Peyer's patch (tissue), 4 donors: ENCODE data around the gene CRACDL. TPM values are rescaled to one million over a fixed set of nuclear protein-coding genes. Genes with fewer than 3 reads are reported as not detected.

ENCODE experiments used
- DNase-seq, 3 donors: peaks; one replicate each; pipeline ENCODE4 v3.0.0-alpha.2; 2017 to 2019
- H3K27ac ChIP-seq, 4 donors: fragments of 200-600 bp; sonication (generic); one replicate each; pipeline ENCODE4 v1.5.1; 2016 to 2019
- H3K27me3 ChIP-seq, 2 donors: fragments of 200-600 bp; sonication (generic); one replicate each; pipeline ENCODE4 v1.5.1; 2019
- H3K36me3 ChIP-seq, 3 donors: fragments of 200-600 bp; sonication (generic); one replicate each; pipeline ENCODE4 v1.5.1; 2016 to 2019
- H3K4me1 ChIP-seq, 4 donors: fragments of 200-600 bp; sonication (generic); one replicate each; pipeline ENCODE4 v1.5.1; 2016 to 2019
- H3K4me3 ChIP-seq, 4 donors: fragments of 200-600 bp; sonication (generic); 1 replicate in 3 of 4; 2 replicates in 1 of 4; pipeline ENCODE4 v1.5.1; 2016 to 2019; ENCODE audit warnings: mild to moderate bottlenecking in 1 of 4
- H3K9me3 ChIP-seq, 4 donors: fragments of 200-600 bp; sonication (generic); one replicate each; pipeline ENCODE4 v1.5.1; 2016 to 2019; ENCODE audit warnings: mild to moderate bottlenecking in 1 of 4
- CTCF ChIP-seq, 6 experiments: fragments of 450-650 bp in 4 of 6; fragments of 200-600 bp in 2 of 6; sonication (generic) in 1 of 6; IDR thresholded peaks; one replicate each; pipeline ENCODE4 v1.5.1; 2017 to 2019; ENCODE audit warnings: antibody characterized with exemption in 6 of 6, mild to moderate bottlenecking in 3 of 6, moderate library complexity in 1 of 6
- POLR2A ChIP-seq, 2 donors: fragments of 450-650 bp; IDR thresholded peaks; one replicate each; pipeline ENCODE4 v1.5.1; 2017; ENCODE audit warnings: antibody characterized with exemption in 2 of 2, mild to moderate bottlenecking in 2 of 2, moderate library complexity in 2 of 2
- total RNA-seq, 4 donors: library from RNA; depleted of rRNA; stranded (reverse); fragments of >200 nt; gene quantifications; one replicate each; pipeline ENCODE4 v1.1.0, GENCODE V29; 2016

The CRACDL gene
- total RNA-seq, 4 donors from 2014 or later = 3.3 to 36.5 (median 10.2) TPM

DNA sequence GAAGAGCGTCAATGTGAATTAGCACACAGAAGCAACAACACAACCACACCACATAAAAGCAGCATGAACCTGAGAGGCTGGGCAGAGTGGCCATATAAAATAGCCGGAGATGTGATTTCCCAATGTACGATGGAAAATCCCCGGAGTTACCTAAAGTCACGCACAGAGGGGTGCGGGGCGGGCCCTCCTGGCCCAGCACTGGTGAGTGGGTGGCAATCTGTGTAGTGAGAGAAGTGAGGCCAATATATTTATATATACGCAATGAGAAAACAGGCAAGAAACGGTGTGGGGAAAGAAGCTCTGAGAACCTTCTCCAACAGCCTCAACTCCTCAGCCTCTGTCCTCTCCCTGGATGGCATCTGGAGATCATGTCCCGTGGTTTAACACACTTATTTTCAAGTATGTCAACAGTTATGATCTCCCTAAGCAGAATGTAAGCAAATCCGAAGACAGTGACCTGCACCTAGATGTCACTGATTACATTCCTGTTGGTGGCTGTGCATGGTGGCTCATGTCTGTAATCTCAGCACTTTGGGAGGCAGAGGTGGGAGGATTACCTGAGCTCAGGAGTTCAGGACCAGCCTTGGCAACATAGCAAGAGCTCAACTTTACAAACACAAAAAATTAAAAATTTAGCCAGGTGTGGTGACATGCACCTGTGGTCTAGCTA is 41.6 kb downstream of the CRACDL start:
- peak in 1 of 3 donors; percentile 7 for DNase-seq
- H3K27me3 ChIP-seq = no peaks in the 10 kb centered on the region
- H3K27ac ChIP-seq = no peak overlapping the region
- TF ChIP-seq CTCF (IDR thresholded peaks at IDR 0.05) (no peak), POLR2A (IDR thresholded peaks at IDR 0.05) (no peak)
- no peak overlapping the region for H3K4me3 ChIP-seq
- H3K36me3 ChIP-seq = no peaks in the 10 kb centered on the region
- no peaks in the 10 kb centered on the region for H3K4me1 ChIP-seq
- no peaks in the 10 kb centered on the region for H3K9me3 ChIP-seq

GRCh38 chr2:98893911-98894321 is 42.1 kb downstream of the CRACDL start:
- TF ChIP-seq CTCF (IDR thresholded peaks at IDR 0.05) (no peak), POLR2A (IDR thresholded peaks at IDR 0.05) (no peak)

GRCh38 chr2:98892871-98893270 is 43.2 kb downstream of the CRACDL start:
- H3K4me1 ChIP-seq = no peaks in the 10 kb centered on the region
- no peaks in the 10 kb centered on the region for H3K27me3 ChIP-seq
- no peak overlapping the region for H3K4me3 ChIP-seq
- TF ChIP-seq CTCF (IDR thresholded peaks at IDR 0.05) (no peak), POLR2A (IDR thresholded peaks at IDR 0.05) (no peak)
- no peaks in the 10 kb centered on the region for H3K36me3 ChIP-seq
- H3K27ac ChIP-seq = no peak overlapping the region
- DNase-seq = peak in 1 of 3 donors; percentile 33
- H3K9me3 ChIP-seq = no peaks in the 10 kb centered on the region

More at GRCh38 chr2:98893911-98894321, 42.1 kb downstream of the CRACDL start:
- Histone ChIP-seq H3K9me3 (no peaks in the 10 kb centered on the region), H3K27ac (no peak overlapping the region), H3K4me1 (no peaks in the 10 kb centered on the region), H3K4me3 (no peak overlapping the region), H3K36me3 (no peaks in the 10 kb centered on the region), H3K27me3 (no peaks in the 10 kb centered on the region)
- DNase-seq = peak in 1 of 3 donors; percentile 24

- no peak for TF ChIP-seq CTCF (IDR thresholded peaks at IDR 0.05)
- no peak for TF ChIP-seq POLR2A (IDR thresholded peaks at IDR 0.05)
- H3K4me3 ChIP-seq = no peak overlapping the region
- no peaks in the 10 kb centered on the region for H3K4me1 ChIP-seq
- no peaks in the 10 kb centered on the region for H3K27me3 ChIP-seq
- DNase-seq = no peak
- no peaks in the 10 kb centered on the region for H3K36me3 ChIP-seq
- H3K9me3 ChIP-seq = no peaks in the 10 kb centered on the region
- H3K27ac ChIP-seq = no peak overlapping the region
Observed at GRCh38 chr2:98891591-98891990, 44.4 kb downstream of the CRACDL start.

- no peak for TF ChIP-seq POLR2A (IDR thresholded peaks at IDR 0.05)
- TF ChIP-seq CTCF (IDR thresholded peaks at IDR 0.05) = no peak
- no peak overlapping the region for H3K27ac ChIP-seq
- no peaks in the 10 kb centered on the region for H3K27me3 ChIP-seq
Observed at GRCh38 chr2:98886066-98886554, 49.9 kb downstream of the CRACDL start.

More at GRCh38 chr2:98886066-98886554, 49.9 kb downstream of the CRACDL start:
- no peak overlapping the region for H3K4me3 ChIP-seq
- no peaks in the 10 kb centered on the region for H3K36me3 ChIP-seq
- H3K9me3 ChIP-seq = no peaks in the 10 kb centered on the region
- no peaks in the 10 kb centered on the region for H3K4me1 ChIP-seq
- no peak for DNase-seq
